H9 (cell line): ENCODE results near the gene MYO7B. TPM values are rescaled to one million over a fixed set of nuclear protein-coding genes. Genes with fewer than 3 reads are reported as not detected.

Source experiments
- DNase-seq: peaks from one replicate; pipeline ENCODE4 v3.0.0-alpha.2; 2017
- H2AFZ ChIP-seq: one replicate; pipeline ENCODE4 v1.6.1; 2013; ENCODE audit warnings: mild to moderate bottlenecking, low read length, control low read depth, moderate library complexity
- H2AK5ac ChIP-seq: 2 replicates; pipeline ENCODE4 v1.6.1; 2013; ENCODE audit warnings: low read length, control low read depth, mixed read lengths; ENCODE audit not compliant: insufficient read length
- H2BK120ac ChIP-seq: one replicate; pipeline ENCODE4 v1.6.1; 2013; ENCODE audit warnings: low read depth, mild to moderate bottlenecking, low read length, control low read depth, inconsistent platforms; ENCODE audit not compliant: poor library complexity, severe bottlenecking
- H2BK12ac ChIP-seq: 2 replicates; pipeline ENCODE4 v1.6.1; 2013; ENCODE audit warnings: low read length, control low read depth, mixed read lengths, low read depth; ENCODE audit not compliant: insufficient read length
- H2BK15ac ChIP-seq: 2 replicates; pipeline ENCODE4 v1.6.1; 2013; ENCODE audit warnings: low read depth, low read length, control low read depth
- H2BK20ac ChIP-seq: one replicate; pipeline ENCODE4 v1.6.1; 2013; ENCODE audit warnings: low read depth, mild to moderate bottlenecking, low read length, control low read depth, inconsistent platforms; ENCODE audit not compliant: poor library complexity, severe bottlenecking
- H2BK5ac ChIP-seq: 2 replicates; pipeline ENCODE4 v1.6.1; 2013; ENCODE audit warnings: low read length, control low read depth, mixed read lengths; ENCODE audit not compliant: insufficient read length
- H3K14ac ChIP-seq: 2 replicates; pipeline ENCODE4 v1.6.1; 2013; ENCODE audit warnings: low read length, control low read depth; ENCODE audit not compliant: insufficient read depth
- H3K18ac ChIP-seq: 2 replicates; pipeline ENCODE4 v1.6.1; 2013; ENCODE audit warnings: low read depth, mild to moderate bottlenecking, mixed read lengths, low read length, control low read depth; ENCODE audit not compliant: insufficient read length
- H3K23ac ChIP-seq: 2 replicates; pipeline ENCODE4 v1.6.1; 2013; ENCODE audit warnings: low read length, control low read depth, mixed read lengths, low read depth; ENCODE audit not compliant: insufficient read length
- H3K23me2 ChIP-seq: 2 replicates; pipeline ENCODE4 v1.6.1; 2013; ENCODE audit warnings: low read depth, mild to moderate bottlenecking, mixed read lengths, low read length, control low read depth; ENCODE audit not compliant: insufficient read length, poor library complexity, severe bottlenecking
- H3K27ac ChIP-seq: 2 replicates; pipeline ENCODE4 v1.5.1; 2013; ENCODE audit warnings: low read length, control low read depth, mixed read lengths, low read depth; ENCODE audit not compliant: insufficient read length
- H3K27me3 ChIP-seq: 2 replicates; pipeline ENCODE4 v1.6.1; 2013; ENCODE audit warnings: low read length, control low read depth, inconsistent platforms; ENCODE audit not compliant: insufficient read depth
- H3K4ac ChIP-seq: 2 replicates; pipeline ENCODE4 v1.6.1; 2013; ENCODE audit warnings: low read depth, mild to moderate bottlenecking, control low read depth, inconsistent platforms, low read length, moderate library complexity
- H3K4me1 ChIP-seq: 2 replicates; pipeline ENCODE4 v1.6.1; 2013; ENCODE audit warnings: low read length, control low read depth, inconsistent platforms; ENCODE audit not compliant: insufficient read depth
- H3K4me2 ChIP-seq: 2 replicates; pipeline ENCODE4 v1.6.1; 2013; ENCODE audit warnings: low read length, control low read depth, mixed read lengths; ENCODE audit not compliant: insufficient read length, insufficient read depth
- H3K56ac ChIP-seq: 2 replicates; pipeline ENCODE4 v1.6.1; 2013; ENCODE audit warnings: low read depth, mild to moderate bottlenecking, mixed read lengths, low read length, control low read depth; ENCODE audit not compliant: insufficient read length
- H3K79me1 ChIP-seq: 2 replicates; pipeline ENCODE4 v1.6.1; 2013; ENCODE audit warnings: low read depth, mild to moderate bottlenecking, moderate library complexity, low read length, control low read depth, inconsistent platforms; ENCODE audit not compliant: insufficient read depth, poor library complexity, severe bottlenecking
- H3K79me2 ChIP-seq: 2 replicates; pipeline ENCODE4 v1.6.1; 2013; ENCODE audit warnings: low read length, control low read depth, inconsistent platforms; ENCODE audit not compliant: insufficient read depth
- H3K9ac ChIP-seq: 2 replicates; pipeline ENCODE4 v1.6.1; 2013; ENCODE audit warnings: low read length, control low read depth, mixed read lengths; ENCODE audit not compliant: insufficient read length; ENCODE audit errors: extremely low read depth
- H3K9me3 ChIP-seq: one replicate; pipeline ENCODE4 v1.6.1; 2013; ENCODE audit warnings: low read depth, low read length, inconsistent platforms; ENCODE audit not compliant: control insufficient read depth
- H3T11ph ChIP-seq: one replicate; pipeline ENCODE4 v1.6.1; 2013; ENCODE audit warnings: mild to moderate bottlenecking, low read length, control low read depth, inconsistent platforms
- H4K20me1 ChIP-seq: one replicate; pipeline ENCODE4 v1.6.1; 2013; ENCODE audit not compliant: control insufficient read depth, insufficient read length, insufficient read depth
- H4K5ac ChIP-seq: 2 replicates; pipeline ENCODE4 v1.6.1; 2013; ENCODE audit warnings: low read depth, mild to moderate bottlenecking, mixed read lengths, low read length, control low read depth; ENCODE audit not compliant: insufficient read length
- H4K8ac ChIP-seq: replicated peaks from 2 replicates; pipeline ENCODE4 v1.6.1; 2013; ENCODE audit warnings: low read length, control low read depth, mixed read lengths, low read depth; ENCODE audit not compliant: insufficient read length
- H4K91ac ChIP-seq: 2 replicates; pipeline ENCODE4 v1.6.1; 2013; ENCODE audit warnings: low read depth, mild to moderate bottlenecking, moderate library complexity, mixed read lengths, low read length, control low read depth; ENCODE audit not compliant: insufficient read length
- H3K27ac Mint-ChIP-seq, 3 experiments: 2 replicates in 2 of 3; 3 replicates in 1 of 3; pipeline ENCODE4 v1.8.0; 2020 to 2021; ENCODE audit warnings: mixed read lengths in 3 of 3, mild to moderate bottlenecking in 1 of 3, moderate library complexity in 1 of 3
- H3K27me3 Mint-ChIP-seq: 2 replicates; pipeline ENCODE4 v1.8.0; 2021; ENCODE audit warnings: low read depth, mild to moderate bottlenecking, moderate library complexity, mixed read lengths
- H3K36me3 Mint-ChIP-seq, 3 experiments: 2 replicates in 2 of 3; 3 replicates in 1 of 3; pipeline ENCODE4 v1.8.0; 2020 to 2021; ENCODE audit warnings: low read depth in 3 of 3, mixed read lengths in 3 of 3; ENCODE audit not compliant: insufficient read depth in 1 of 3
- H3K4me1 Mint-ChIP-seq, 2 experiments: 2 replicates each; pipeline ENCODE4 v1.8.0; 2020; ENCODE audit warnings: mixed read lengths in 2 of 2
- H3K4me3 Mint-ChIP-seq, 2 experiments: 2 replicates in 1 of 2; 3 replicates in 1 of 2; pipeline ENCODE4 v1.8.0; 2020 to 2021; ENCODE audit warnings: mild to moderate bottlenecking in 2 of 2, mixed read lengths in 2 of 2, moderate library complexity in 1 of 2
- H3K9me3 Mint-ChIP-seq, 2 experiments: 2 replicates in 1 of 2; 3 replicates in 1 of 2; pipeline ENCODE4 v1.8.0; 2020; ENCODE audit warnings: mild to moderate bottlenecking in 2 of 2, mixed read lengths in 2 of 2, moderate library complexity in 1 of 2
- CTCF ChIP-seq: fragments of 200-600 bp; sonication (generic); conservative IDR thresholded peaks from 3 replicates; pipeline ENCODE4 v1.8.0; 2021; ENCODE audit warnings: antibody characterized with exemption, mild to moderate bottlenecking
- WGBS: extraction: QIAGEN DNeasy Blood & Tissue Kit; methylation state at CpG from one replicate; pipeline ENCODE4 v1.1.7; 2013; ENCODE audit warnings: missing lambda C conversion rate, low lambda C conversion rate, mixed read lengths; ENCODE audit not compliant: insufficient read length; ENCODE audit errors: extremely low coverage; 5-methylcytosine and 5-hydroxymethylcytosine counted together
- total RNA-seq: library from RNA; stranded (reverse); gene quantifications from 2 replicates; pipeline ENCODE4 v1.2.1, GENCODE V29; 2021

Gene MYO7B
- total RNA-seq, 1 experiment from 2014 or later, result not detected

- no CpG with 5 or more reads among the region's 15 CpGs for WGBS
- no peak overlapping the region for H4K8ac ChIP-seq
These were observed 47.7 kb downstream of the MYO7B start for GRCh38 chr2:127582863-127583861.

More at GRCh38 chr2:127582863-127583861, 47.7 kb downstream of the MYO7B start:
- H3K9ac ChIP-seq, result no peak overlapping the region
- H3K9me3 Mint-ChIP-seq, result no peaks in the 10 kb centered on the region
- H4K91ac ChIP-seq, result no peak overlapping the region
- H3K23me2 ChIP-seq, result no peaks in the 10 kb centered on the region
- H3K18ac ChIP-seq, result no peak overlapping the region
- no peaks in the 10 kb centered on the region for H4K20me1 ChIP-seq
- no peak overlapping the region for H3K27ac ChIP-seq
- H3T11ph ChIP-seq, result no peak overlapping the region
- no peak overlapping the region for H2BK12ac ChIP-seq
- no peak overlapping the region for H3K14ac ChIP-seq
- H3K4me2 ChIP-seq, result no peak overlapping the region
- peaks cover 2% of the 10 kb centered on the region; the same call in 1 of the 2 replicates for H3K4me1 ChIP-seq
- peaks cover 22% of the 10 kb centered on the region in 2 experiments for H3K4me1 Mint-ChIP-seq
- no peak for DNase-seq
- no peaks in the 10 kb centered on the region; a peak in 2 of 7 replicates for H3K36me3 Mint-ChIP-seq
- no peak overlapping the region for H3K4ac ChIP-seq
- H3K79me2 ChIP-seq, result no peaks in the 10 kb centered on the region
- H3K9me3 ChIP-seq, result no peaks in the 10 kb centered on the region
- no peak overlapping the region for H2BK120ac ChIP-seq
- H3K27me3 ChIP-seq, result no peaks in the 10 kb centered on the region
- H2AFZ ChIP-seq, result no peak overlapping the region
- no peak overlapping the region; a peak in 2 of 7 replicates for H3K27ac Mint-ChIP-seq
- no peak for TF ChIP-seq CTCF
- no peak overlapping the region for H2AK5ac ChIP-seq
- no peak overlapping the region for H3K56ac ChIP-seq
- no peaks in the 10 kb centered on the region for H3K79me1 ChIP-seq
- no peak overlapping the region for H2BK5ac ChIP-seq
- no peak overlapping the region for H3K4me3 Mint-ChIP-seq
- no peak overlapping the region for H2BK15ac ChIP-seq
- no peak overlapping the region for H4K5ac ChIP-seq
- H3K23ac ChIP-seq, result no peak overlapping the region
- H3K27me3 Mint-ChIP-seq, result peaks cover 4% of the 10 kb centered on the region
- no peak overlapping the region for H2BK20ac ChIP-seq
